ENCODE measurements around the gene MAP1LC3B2.
A peak's percentile ranks its signal among the peaks of the same experiment; 100 is the strongest.

MAP1LC3B2 gene

GRCh38 chr12:116559162-116559935 lies at the start of gene MAP1LC3B2:
MAP1LC3B2 (plus strand) TSS chr12:116559381; CDS start chr12:116575943, 16,562 bp downstream.
- no peak for DNase-seq (ENCODE audit: low read depth, low spot score)

DNA sequence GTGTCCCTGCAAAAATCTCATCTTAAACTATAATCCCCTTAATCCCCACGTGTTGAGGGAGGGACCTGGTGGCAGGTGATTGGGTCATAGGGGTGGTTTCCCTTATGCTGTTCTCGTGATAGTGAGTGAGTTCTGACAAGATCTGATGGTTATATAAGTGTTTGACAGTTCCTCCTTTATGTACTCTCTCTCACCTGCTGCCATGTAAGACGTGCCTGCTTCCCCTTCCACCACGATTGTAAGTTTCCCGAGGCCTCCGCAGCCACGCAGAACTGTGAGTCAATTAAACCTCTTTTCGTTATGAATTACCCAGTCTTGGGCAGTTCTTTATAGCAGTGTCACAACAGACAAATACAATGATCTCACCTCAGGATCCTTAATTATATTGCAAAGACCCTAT lies 45.2 kb upstream of the MAP1LC3B2 start:
- DNase-seq (ENCODE audit: low read depth, low spot score), result no peak

DNA sequence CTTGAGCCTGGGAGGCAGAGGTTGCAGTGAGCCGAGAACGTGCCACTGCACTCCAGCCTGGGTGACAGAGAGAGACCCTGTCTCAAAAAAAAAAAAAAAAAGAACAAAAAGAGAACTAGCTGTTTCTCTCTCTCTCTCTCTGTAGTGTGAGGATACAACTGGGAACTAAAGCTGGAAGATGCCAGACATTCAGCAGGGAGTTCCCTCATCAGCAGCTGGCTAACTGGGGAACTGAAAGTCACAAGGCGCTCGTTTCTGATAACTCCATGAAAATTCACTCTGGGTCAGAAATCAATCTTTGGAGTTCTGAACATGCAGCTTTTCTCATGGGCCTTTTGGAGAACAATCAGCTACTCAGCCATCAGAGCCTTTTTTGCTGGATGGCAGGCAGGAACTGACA lies 43.5 kb upstream of the MAP1LC3B2 start:
- DNase-seq (ENCODE audit: low read depth, low spot score), result no peak

DNA sequence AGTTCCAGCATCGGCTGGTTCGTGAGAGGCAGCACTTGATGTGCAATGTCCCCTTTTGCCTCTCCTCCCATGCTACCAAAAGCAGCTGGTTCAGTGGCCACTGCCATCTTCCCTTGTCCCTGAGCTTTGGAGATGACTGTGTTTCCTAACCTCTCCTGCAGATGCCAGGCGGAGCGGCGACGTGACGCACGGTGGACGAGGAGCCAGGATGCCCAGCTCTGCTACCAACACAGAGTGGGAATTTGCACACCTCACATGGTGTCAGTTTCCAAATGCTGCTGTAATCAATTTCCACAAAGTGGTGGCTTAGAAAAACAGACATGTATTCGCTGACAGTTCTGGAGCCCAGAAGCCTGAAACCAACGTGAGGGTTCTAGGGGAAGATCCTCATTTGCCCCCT lies 42.5 kb upstream of the MAP1LC3B2 start:
- DNase-seq (ENCODE audit: low read depth, low spot score), result no peak

- no peak for DNase-seq (ENCODE audit: low read depth, low spot score)
Observed at GRCh38 chr12:116517431-116518045, 41.6 kb upstream of the MAP1LC3B2 start.

- no peak for DNase-seq (ENCODE audit: low read depth, low spot score)
Observed at GRCh38 chr12:116520225-116520760, 38.9 kb upstream of the MAP1LC3B2 start.

DNA sequence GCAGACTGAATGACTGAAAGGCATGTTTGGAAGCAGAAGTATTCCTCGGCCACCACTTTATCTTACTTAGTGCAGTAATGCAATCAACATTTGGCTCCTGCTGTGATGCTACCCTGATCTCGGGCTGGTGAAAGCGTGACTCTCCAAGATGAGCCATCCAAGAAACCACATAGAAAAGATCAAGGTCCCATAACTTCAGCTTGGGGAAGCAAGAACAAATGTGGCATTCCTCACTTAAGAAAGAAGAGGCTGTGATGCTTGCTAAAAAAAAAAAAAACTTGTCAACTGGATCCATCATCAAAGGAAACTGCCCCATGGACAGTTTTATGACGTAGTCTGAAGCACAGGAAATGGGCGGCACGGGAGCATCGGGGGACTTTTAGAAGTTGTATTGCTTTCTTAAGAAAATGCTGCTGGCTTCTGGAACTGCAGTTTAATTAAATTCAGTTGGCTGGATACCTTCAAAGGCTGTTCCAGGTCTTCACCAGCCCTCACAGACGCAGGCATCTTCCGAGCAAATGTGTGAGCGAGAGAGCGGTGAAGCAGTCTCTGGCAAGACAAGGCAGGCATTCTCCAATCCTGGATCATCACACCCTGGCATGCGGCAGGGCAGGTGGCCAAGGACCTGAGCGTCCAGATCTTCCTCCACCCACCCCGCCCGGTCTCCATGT lies 38.2 kb upstream of the MAP1LC3B2 start:
- no peak for DNase-seq (ENCODE audit: low read depth, low spot score)

- no peak for DNase-seq (ENCODE audit: low read depth, low spot score)
Observed at GRCh38 chr12:116524311-116524710, 34.9 kb upstream of the MAP1LC3B2 start.

DNA sequence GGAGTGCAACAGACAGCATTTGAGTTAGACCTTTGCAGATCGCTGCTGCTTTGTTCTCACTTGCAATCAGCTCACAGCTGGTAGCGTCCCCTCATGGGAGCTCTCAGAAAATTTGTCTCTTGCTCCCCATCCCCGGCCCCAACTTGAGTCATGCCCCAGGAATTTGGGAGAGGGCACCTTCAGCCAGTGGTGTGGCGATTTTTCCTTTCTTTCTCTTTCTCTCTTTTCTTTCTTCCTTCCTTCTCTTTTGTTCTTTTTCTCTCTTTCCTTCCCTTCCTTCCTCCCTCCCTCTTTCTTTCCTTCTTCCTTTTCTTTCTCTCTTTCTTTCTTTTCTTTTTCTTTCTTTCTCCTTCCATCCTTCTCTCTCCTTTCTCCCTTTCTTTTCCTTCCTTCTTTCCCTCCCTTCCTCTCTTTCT lies 34.2 kb upstream of the MAP1LC3B2 start:
- peak; percentile 71 for DNase-seq (ENCODE audit: low read depth, low spot score)

GRCh38 chr12:116525418-116526001 lies 33.7 kb upstream of the MAP1LC3B2 start:
- DNase-seq (ENCODE audit: low read depth, low spot score), result no peak

GRCh38 chr12:116528065-116528464 lies 31.1 kb upstream of the MAP1LC3B2 start:
- DNase-seq (ENCODE audit: low read depth, low spot score), result no peak

DNA sequence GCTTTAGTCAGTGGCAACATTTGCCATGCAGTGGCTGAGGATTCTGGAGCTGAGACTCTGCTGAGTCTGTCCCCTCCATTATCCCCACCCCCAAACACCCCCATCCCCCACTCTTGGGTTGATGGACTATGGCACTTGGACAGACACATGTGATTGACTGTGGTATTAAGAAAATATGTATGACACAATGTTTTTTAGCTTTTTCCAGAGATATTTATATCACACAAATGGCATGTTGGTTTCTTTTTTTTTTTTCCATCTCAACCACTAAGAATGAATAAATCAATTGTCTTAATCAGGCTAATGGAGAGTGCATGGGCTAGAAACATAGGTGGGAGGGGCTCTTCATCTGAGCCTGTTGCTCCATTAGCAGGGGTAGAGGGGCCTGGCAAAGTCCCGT lies 30.7 kb upstream of the MAP1LC3B2 start:
- DNase-seq (ENCODE audit: low read depth, low spot score), result no peak

DNA sequence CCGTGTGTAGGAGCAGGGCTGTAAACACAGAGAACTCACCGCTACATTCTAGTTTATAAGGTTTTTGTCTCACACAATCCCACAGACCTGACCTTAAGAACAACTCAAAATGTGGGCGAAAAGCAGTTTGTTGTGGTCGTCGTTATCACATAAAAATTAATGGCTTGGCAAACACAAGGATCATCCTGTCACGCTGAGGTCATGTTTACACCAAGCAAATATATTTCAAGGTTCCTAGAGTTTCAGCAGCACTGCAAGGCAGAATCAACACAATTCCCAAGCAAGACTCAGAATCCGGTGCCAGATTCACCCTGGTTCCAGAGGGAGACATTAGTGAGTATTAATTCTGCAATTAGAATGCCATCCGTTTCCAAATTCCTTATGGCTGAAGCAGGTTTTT lies 30.1 kb upstream of the MAP1LC3B2 start:
- DNase-seq (ENCODE audit: low read depth, low spot score), result no peak

GRCh38 chr12:116529686-116530085 lies 29.5 kb upstream of the MAP1LC3B2 start:
- DNase-seq (ENCODE audit: low read depth, low spot score), result no peak

DNA sequence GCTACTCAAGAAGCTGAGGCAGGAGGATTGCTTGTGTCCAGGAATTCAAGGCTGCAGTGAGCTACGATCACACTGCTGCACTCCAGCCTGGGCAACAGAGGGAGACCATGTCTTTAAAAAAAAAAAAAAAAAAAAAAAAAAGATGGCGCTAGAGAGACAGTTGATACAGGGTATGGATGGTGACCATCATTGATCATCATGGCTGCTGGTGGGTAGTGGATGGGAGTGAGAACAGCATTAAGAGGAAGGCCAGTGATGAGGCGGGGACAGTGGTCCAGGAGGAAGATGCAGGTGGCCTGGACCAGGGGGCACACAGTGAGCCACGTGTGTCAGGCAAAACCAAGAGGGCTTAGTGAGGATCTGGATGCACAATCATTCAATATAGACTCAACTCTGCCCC lies 26.8 kb upstream of the MAP1LC3B2 start:
- no peak for DNase-seq (ENCODE audit: low read depth, low spot score)

DNA sequence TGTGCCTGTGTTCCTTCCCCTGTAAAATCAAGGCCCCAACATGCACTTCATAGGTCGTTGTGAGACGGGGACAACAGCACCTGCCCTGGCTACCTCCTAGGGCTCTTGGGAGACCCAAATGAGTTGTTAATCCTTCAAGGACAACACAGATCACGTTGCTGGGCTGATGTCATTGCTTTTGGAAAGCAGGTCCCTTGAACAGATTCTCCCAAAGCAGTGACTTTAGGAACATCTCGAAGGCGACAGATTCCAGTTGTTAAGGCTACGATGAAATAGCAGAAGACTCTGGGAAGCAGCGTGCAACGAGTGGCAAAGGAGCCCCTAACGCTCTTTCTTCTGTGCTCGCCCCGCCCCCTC lies 26.2 kb upstream of the MAP1LC3B2 start:
- DNase-seq (ENCODE audit: low read depth, low spot score), result no peak

DNA sequence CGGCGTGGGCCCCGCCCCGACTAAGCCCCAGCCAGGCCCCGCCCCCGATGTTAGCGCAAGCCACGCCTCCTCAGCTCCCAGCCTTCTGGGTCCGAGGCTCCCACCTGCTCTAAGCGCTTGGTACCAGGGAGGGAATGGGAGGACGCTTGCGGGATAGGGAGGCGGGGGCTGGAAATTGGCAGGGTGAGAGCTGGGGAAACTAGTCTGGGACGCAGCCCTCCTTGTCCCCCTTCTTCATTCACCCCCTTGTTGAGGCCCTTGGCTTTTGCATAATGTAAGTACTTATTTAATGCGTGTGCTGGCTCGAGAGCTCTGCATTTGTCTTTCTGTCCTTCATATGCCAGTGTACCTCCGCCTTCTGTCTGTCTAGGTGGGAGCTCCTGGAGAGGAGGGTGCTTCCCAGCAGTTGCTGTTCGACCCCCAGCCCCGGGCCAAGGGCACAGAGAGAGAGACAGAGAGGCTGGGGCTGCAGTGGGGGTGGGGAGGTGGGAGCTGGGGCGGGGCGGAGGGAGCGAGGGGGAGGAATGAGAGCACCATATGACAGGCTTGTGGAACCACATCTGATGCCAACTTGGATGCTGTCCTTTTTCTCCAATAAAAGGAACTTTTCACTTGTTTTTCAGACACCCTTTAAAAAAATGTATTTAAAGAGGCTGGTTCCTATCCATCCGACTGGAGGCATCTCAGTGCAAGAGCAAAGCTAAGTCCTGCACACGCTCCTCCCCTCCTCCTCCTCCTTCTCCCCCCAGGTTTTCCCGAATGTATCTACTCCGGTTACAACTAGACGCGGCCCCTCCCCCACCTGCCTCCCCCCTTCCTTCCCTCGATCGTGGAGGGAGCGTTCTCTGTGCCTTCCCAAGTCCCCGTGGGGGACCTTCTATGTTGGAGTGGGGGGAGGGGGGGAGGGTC lies 25.6 kb upstream of the MAP1LC3B2 start:
- peak; percentile 68 for DNase-seq (ENCODE audit: low read depth, low spot score)

- no peak for DNase-seq (ENCODE audit: low read depth, low spot score)
Observed at GRCh38 chr12:116534311-116535121, 24.7 kb upstream of the MAP1LC3B2 start.

- no peak for DNase-seq (ENCODE audit: low read depth, low spot score)
Observed at GRCh38 chr12:116535241-116535640, 23.9 kb upstream of the MAP1LC3B2 start.

Data from iPS DF 19.7 (cell line).